RWPE1 (cell line): Measurements from ENCODE around the gene SUPT7L.

Experiments
- CTCF ChIA-PET: fragments of 350-600 bp; sonication (Branson Sonifier 250); formaldehyde crosslinking; extraction: SDS; loops from one replicate; lab custom pipeline; 2021; lab: Yijun Ruan, JAX
- POLR2A ChIA-PET: fragments of 400-600 bp; formaldehyde crosslinking; extraction: SDS; loops from one replicate; lab custom pipeline; 2020; ENCODE audit warnings: antibody characterized with exemption; ENCODE audit not compliant: low non-redundant PET; lab: Yijun Ruan, JAX
- DNase-seq: peaks from one replicate; pipeline ENCODE4 v3.0.0; 2012; ENCODE audit warnings: low spot score
- H3K27ac ChIP-seq: fragments of 450-650 bp; 2 replicates; pipeline ENCODE4 v1.5.1; 2017
- CTCF ChIP-seq: fragments of 450-650 bp; conservative IDR thresholded peaks from 2 replicates; pipeline ENCODE4 v1.5.1; 2017; ENCODE audit warnings: low read depth, mild to moderate bottlenecking

SUPT7L gene

GRCh38 chr2:27704342-27704876, 41.0 kb upstream of the SUPT7L start:
- POLR2A ChIA-PET: no interaction called here
- H3K27ac ChIP-seq: peak overlapping the region; percentile 67
- no peak for DNase-seq
- TF ChIP-seq CTCF: no peak
- CTCF ChIA-PET: interaction anchor here (0.5 to 1.7 kb wide), 24 partner anchors 8 to 1062 kb away, joined by 3 to 12 read pairs (median 3); no protein-coding TSS in a partner anchor

- DNase-seq: peak; percentile 84
These were observed 40.4 kb upstream of the SUPT7L start for GRCh38 chr2:27703638-27704341.

GRCh38 chr2:27702302-27702701, 38.9 kb upstream of the SUPT7L start:
- CTCF ChIA-PET: interaction anchor here (0.5 kb wide), 1 partner anchor 30 kb away, joined by 4 read pairs; no protein-coding TSS in a partner anchor
- no peak for DNase-seq

More at GRCh38 chr2:27703638-27704341, 40.4 kb upstream of the SUPT7L start:
- ChIA-PET POLR2A (no interaction called here), CTCF (interaction anchor here (0.6 to 1.7 kb wide), 29 partner anchors 8 to 1122 kb away, joined by 3 to 12 read pairs (median 4); no protein-coding TSS in a partner anchor)
- H3K27ac ChIP-seq: peak overlapping the region; percentile 67
- TF ChIP-seq CTCF: peak; percentile 91

GRCh38 chr2:27701676-27702075, 38.3 kb upstream of the SUPT7L start:
- no peak for TF ChIP-seq CTCF
- CTCF ChIA-PET: interaction anchor here (0.5 to 0.7 kb wide), 2 partner anchors 30 to 52 kb away, joined by 3 to 4 read pairs; no protein-coding TSS in a partner anchor
- POLR2A ChIA-PET: no interaction called here
- DNase-seq: no peak
- H3K27ac ChIP-seq: peak overlapping the region; percentile 49

More at GRCh38 chr2:27702302-27702701, 38.9 kb upstream of the SUPT7L start:
- H3K27ac ChIP-seq: no peak overlapping the region
- TF ChIP-seq CTCF: no peak
- POLR2A ChIA-PET: no interaction called here

GRCh38 chr2:27697660-27698059, 34.2 kb upstream of the SUPT7L start:
- DNase-seq: no peak
- H3K27ac ChIP-seq: no peak overlapping the region
- POLR2A ChIA-PET: no interaction called here
- CTCF ChIA-PET: interaction anchor here (0.7 kb wide), 1 partner anchor 671 kb away, joined by 5 read pairs; no protein-coding TSS in a partner anchor
- TF ChIP-seq CTCF: no peak

- DNase-seq: no peak
- ChIA-PET POLR2A (no interaction called here), CTCF (interaction anchor here (1.1 to 1.7 kb wide), 2 partner anchors 14 kb away, joined by 3 to 10 read pairs; no protein-coding TSS in a partner anchor)
- no peak overlapping the region for H3K27ac ChIP-seq
- TF ChIP-seq CTCF: no peak
These were observed 26.6 kb upstream of the SUPT7L start for GRCh38 chr2:27690052-27690451.
